GM12878 (cell line): ENCODE measurements around the gene TOB2. TPM values are rescaled to one million over a fixed set of nuclear protein-coding genes. Genes with fewer than 3 reads are reported as not detected.
A peak's percentile ranks its signal among the peaks of the same experiment; 100 is the strongest.

ENCODE experiments used
- ATAC-seq: fragments of 200-7000 bp; cut with Tn5 transposase; 3 replicates; pipeline ENCODE4 v1.9.1; 2020; ENCODE audit warnings: mild to moderate bottlenecking, moderate library complexity
- BruUV-seq: library from RNA; stranded (reverse); fragments of 400-500 nt; replicated peaks from 2 replicates; lab custom pipeline; 2021; lab: Mats Ljungman, UMichigan
- CTCF ChIA-PET: fragments of 300-600 bp; sonication (Branson Sonifier 250); formaldehyde crosslinking; extraction: SDS; loops from one replicate; lab custom pipeline; 2021; ENCODE audit warnings: inconsistent platforms; lab: Yijun Ruan, JAX
- POLR2A ChIA-PET: fragments of 350-600 bp; formaldehyde crosslinking; extraction: SDS; loops from one replicate; lab custom pipeline; 2021; ENCODE audit warnings: inconsistent platforms; lab: Charles Lee
- RAD21 ChIA-PET: fragments of 300-600 bp; sonication (Branson Sonifier 250); formaldehyde crosslinking; loops from one replicate; lab custom pipeline; 2023; ENCODE audit warnings: antibody characterized with exemption; ENCODE audit not compliant: unreplicated experiment; lab: Charles Lee
- SMC1A ChIA-PET: fragments of 300-600 bp; sonication (Branson Sonifier 250); formaldehyde crosslinking; loops from one replicate; lab custom pipeline; 2023; ENCODE audit not compliant: unreplicated experiment, uncharacterized antibody; lab: Charles Lee
- DNase-seq: peaks from one replicate; pipeline ENCODE4 v3.0.0-alpha.2; 2011; ENCODE audit warnings: low read depth, low spot score
- FAIRE-seq: peaks from 3 replicates; lab custom pipeline; 2011; peaks lifted over from hg19 to GRCh38; lab: Jason Lieb, UNC
- H2AFZ ChIP-seq: 2 replicates; pipeline ENCODE4 v1.6.0; 2011; ENCODE audit warnings: low read depth, low read length, control low read depth; ENCODE audit not compliant: control insufficient read depth
- H3K27ac ChIP-seq: 2 replicates; pipeline ENCODE4 v1.5.1; 2011; ENCODE audit warnings: control low read depth; ENCODE audit not compliant: control insufficient read depth, insufficient read depth
- H3K27me3 ChIP-seq, 2 experiments: replicated peaks in 1 of 2; 2 replicates each; pipeline versions ENCODE4 v1.6.0 to v1.6.1; 2011; ENCODE audit warnings: low read length in 1 of 2; ENCODE audit not compliant: control insufficient read depth in 2 of 2, insufficient read depth in 2 of 2
- H3K36me3 ChIP-seq, 2 experiments: 2 replicates each; pipeline ENCODE4 v1.5.1; 2011; ENCODE audit warnings: low read length in 1 of 2; ENCODE audit not compliant: control insufficient read depth in 2 of 2, insufficient read depth in 2 of 2
- H3K4me1 ChIP-seq: 2 replicates; pipeline ENCODE4 v1.6.1; 2011; ENCODE audit warnings: mild to moderate bottlenecking, low read length, moderate library complexity, mixed read lengths; ENCODE audit not compliant: control insufficient read depth, insufficient read depth
- H3K4me2 ChIP-seq: 2 replicates; pipeline ENCODE4 v1.6.0; 2011; ENCODE audit warnings: control low read depth; ENCODE audit not compliant: control insufficient read depth, insufficient read depth
- H3K4me3 ChIP-seq: fragments of 200-600 bp; sonication (generic); 2 replicates; pipeline ENCODE4 v1.5.1; 2016
- H3K79me2 ChIP-seq: 2 replicates; pipeline ENCODE4 v1.6.0; 2011; ENCODE audit warnings: low read length; ENCODE audit not compliant: control insufficient read depth, insufficient read depth
- H3K9ac ChIP-seq: 2 replicates; pipeline ENCODE4 v1.8.0; 2011; ENCODE audit warnings: low read length, control low read depth, mixed read lengths; ENCODE audit not compliant: control insufficient read depth, insufficient read depth
- H3K9me3 ChIP-seq: replicated peaks from 3 replicates; pipeline ENCODE4 v1.5.1; 2011; ENCODE audit warnings: mild to moderate bottlenecking, low read length; ENCODE audit not compliant: control insufficient read depth, insufficient read depth
- H4K20me1 ChIP-seq: 2 replicates; pipeline ENCODE4 v1.6.0; 2011; ENCODE audit not compliant: control insufficient read depth, insufficient read depth
- BHLHE40 ChIP-seq, 2 experiments: fragments of 450-650 bp in 1 of 2; IDR thresholded peaks; 2 replicates each; pipeline ENCODE4 v1.6.1; 2011 to 2017; ENCODE audit warnings: low read depth in 2 of 2, borderline replicate concordance in 1 of 2, improper control_type of control experiment in 1 of 2, low read length in 1 of 2, mild to moderate bottlenecking in 1 of 2
- BRCA1 ChIP-seq: IDR thresholded peaks from 2 replicates; pipeline ENCODE4 v1.6.1; 2011; ENCODE audit warnings: low read depth, low read length, improper control_type of control experiment
- EGR1 ChIP-seq, 2 experiments: IDR thresholded peaks; 1 replicate in 1 of 2; 2 replicates in 1 of 2; pipeline ENCODE4 v1.6.1; 2011 to 2012; ENCODE audit warnings: low read depth in 2 of 2, low read length in 2 of 2, borderline replicate concordance in 1 of 2, mild to moderate bottlenecking in 1 of 2, moderate library complexity in 1 of 2
- IKZF1 ChIP-seq: fragments of 450-650 bp; conservative IDR thresholded peaks from 2 replicates; pipeline ENCODE4 v1.6.1; 2017; ENCODE audit warnings: antibody characterized with exemption, mild to moderate bottlenecking
- PML ChIP-seq: IDR thresholded peaks from 2 replicates; pipeline ENCODE4 v1.6.1; 2012; ENCODE audit warnings: low read length, inconsistent platforms
- SMARCA5 ChIP-seq: fragments of 450-650 bp; IDR thresholded peaks from 2 replicates; pipeline ENCODE4 v1.6.1; 2017; ENCODE audit warnings: mild to moderate bottlenecking
- SPI1 ChIP-seq: IDR thresholded peaks from 2 replicates; pipeline ENCODE4 v1.6.1; 2011; ENCODE audit warnings: low read depth, mild to moderate bottlenecking, low read length, moderate library complexity, borderline replicate concordance; ENCODE audit not compliant: insufficient read depth
- WGBS: methylation state at CpG from one replicate; pipeline ENCODE4 v1.1.6; 2016; ENCODE audit warnings: low lambda C conversion rate; ENCODE audit not compliant: insufficient replicate concordance, insufficient coverage; ENCODE audit errors: missing lambda C conversion rate; 5-methylcytosine and 5-hydroxymethylcytosine counted together
- in situ Hi-C: fragments of 300-500 bp; cut with MboI; formaldehyde crosslinking; loops from 9 replicates; pipeline ENCODE4 v1.14.3; 2018; ENCODE audit warnings: mixed read lengths
- intact Hi-C: fragments of 100-400 bp; cut with micrococcal nuclease; formaldehyde crosslinking; loops from one replicate; pipeline ENCODE4 v1.14.2; 2022; ENCODE audit not compliant: unreplicated experiment
- polyA plus RNA-seq, 11 experiments: library from polyadenylated mRNA; depleted of rRNA in 4 of 11; unstranded in 6 of 11; stranded (reverse) in 5 of 11; fragments of >200 nt; fragmentation: Nextera tagmentation in 4 of 11; fragmentation: Illumina TruSeq in 1 of 11; extraction: Ambion mirVana in 4 of 11; extraction: Trizol in 1 of 11; gene quantifications; 1 replicate in 1 of 11; 2 replicates in 10 of 11; pipeline versions ENCODE4 v1.2.1 to v1.2.3, GENCODE V29; 2011 to 2016; ENCODE audit warnings: inconsistent platforms in 2 of 11, missing spikeins in 2 of 11, low read depth in 1 of 11
- total RNA-seq, 4 experiments: library from RNA; depleted of rRNA in 3 of 4; stranded (reverse); fragments of >200 nt in 3 of 4; fragmentation: Illumina TruSeq in 1 of 4; extraction: Trizol in 1 of 4; gene quantifications; 2 replicates each; pipeline versions ENCODE4 v1.2.1 to v1.2.3, GENCODE V29; 2013 to 2021
- TF ChIP-seq, protein P1 (sequence below): fragments of 450-650 bp; IDR thresholded peaks from 2 replicates; pipeline ENCODE4 v1.6.1; 2014; ENCODE audit warnings: mild to moderate bottlenecking

TOB2 gene
- total and polyA plus RNA-seq, 10 of the 15 experiments (the other 5 are each of a cell fraction or from before 2014, with no cell fraction given), result 4.5 to 32.0 (median 15.1) TPM

- ChIA-PET CTCF (interaction anchor here (0.6 to 1.9 kb wide), 4 partner anchors 11 to 79 kb away, joined by 3 to 6 read pairs (median 4); no protein-coding TSS in a partner anchor), POLR2A (interaction anchor here (2.0 to 9.0 kb wide), 2 partner anchors 14 to 35 kb away, joined by 10 to 122 read pairs; partner anchors contain the start of genes ACO2, PHF5A and TOB2), RAD21 (interaction anchor here (0.7 to 2.6 kb wide), 5 partner anchors 11 to 79 kb away, joined by 3 to 13 read pairs (median 4); partner anchors contain the start of genes ACO2 and PHF5A), SMC1A (interaction anchor here (1.0 to 6.5 kb wide), 5 partner anchors 9 to 73 kb away, joined by 3 to 59 read pairs (median 4); partner anchors contain the start of genes ACO2 and PHF5A)
- no peak overlapping the region for H3K4me3 ChIP-seq
- H3K79me2 ChIP-seq, result peaks cover 81% of the 10 kb centered on the region
- FAIRE-seq (no peak), ATAC-seq (peak; percentile 44), DNase-seq (no peak)
- peaks cover 51% of the 10 kb centered on the region for H3K4me1 ChIP-seq
- intact Hi-C loops, result no loop called here
- peak overlapping the region; percentile 26; the same call in 1 of the 2 replicates for H3K4me2 ChIP-seq
- H3K9ac ChIP-seq, result no peak overlapping the region; the same call in 1 of the 2 replicates
- no peak overlapping the region for H2AFZ ChIP-seq
- no peaks in the 10 kb centered on the region for H4K20me1 ChIP-seq
- in situ Hi-C loops, result no loop called here
- TF ChIP-seq EGR1 (IDR thresholded peaks at IDR 0.05; ENCODE audit: borderline replicate concordance in 1 of 2, low read depth in 2 of 2, low read length in 2 of 2) (no peak), IKZF1 (peak; percentile 54), PML (no peak), SPI1 (0 out of 2 replicates have a peak, but pooled peaks have one; percentile 22), BHLHE40 (IDR thresholded peaks at IDR 0.05; ENCODE audit: borderline replicate concordance in 1 of 2, low read depth in 2 of 2, low read length in 1 of 2) (no peak), BRCA1 (no peak), SMARCA5 (0 out of 2 replicates have a peak, but pooled peaks have one; percentile 61)
- TF ChIP-seq, protein P1, sequence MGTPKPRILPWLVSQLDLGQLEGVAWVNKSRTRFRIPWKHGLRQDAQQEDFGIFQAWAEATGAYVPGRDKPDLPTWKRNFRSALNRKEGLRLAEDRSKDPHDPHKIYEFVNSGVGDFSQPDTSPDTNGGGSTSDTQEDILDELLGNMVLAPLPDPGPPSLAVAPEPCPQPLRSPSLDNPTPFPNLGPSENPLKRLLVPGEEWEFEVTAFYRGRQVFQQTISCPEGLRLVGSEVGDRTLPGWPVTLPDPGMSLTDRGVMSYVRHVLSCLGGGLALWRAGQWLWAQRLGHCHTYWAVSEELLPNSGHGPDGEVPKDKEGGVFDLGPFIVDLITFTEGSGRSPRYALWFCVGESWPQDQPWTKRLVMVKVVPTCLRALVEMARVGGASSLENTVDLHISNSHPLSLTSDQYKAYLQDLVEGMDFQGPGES, result no peak
- H3K9me3 ChIP-seq, result no peaks in the 10 kb centered on the region
- BruUV-seq, result no TSS peak
- no peaks in the 10 kb centered on the region for H3K27me3 ChIP-seq
- H3K36me3 ChIP-seq, result peaks cover 0 to 6% of the 10 kb centered on the region in 2 experiments; a peak in 2 of 4 replicates
- peak overlapping the region; percentile 23 for H3K27ac ChIP-seq
- whole genome bisulfite sequencing, result 0% methylated on average over 2 of the region's 2 CpGs
Measured at GRCh38 chr22:41482319-41482935, 35.8 kb upstream of the TOB2 start.
